ENCODE results near the gene MVB12B. TPM values are rescaled to one million over a fixed set of nuclear protein-coding genes. Genes with fewer than 3 reads are reported as not detected.

The MVB12B gene
- total RNA-seq, 1 donor from 2014 or later, result 7.7 TPM

DNA sequence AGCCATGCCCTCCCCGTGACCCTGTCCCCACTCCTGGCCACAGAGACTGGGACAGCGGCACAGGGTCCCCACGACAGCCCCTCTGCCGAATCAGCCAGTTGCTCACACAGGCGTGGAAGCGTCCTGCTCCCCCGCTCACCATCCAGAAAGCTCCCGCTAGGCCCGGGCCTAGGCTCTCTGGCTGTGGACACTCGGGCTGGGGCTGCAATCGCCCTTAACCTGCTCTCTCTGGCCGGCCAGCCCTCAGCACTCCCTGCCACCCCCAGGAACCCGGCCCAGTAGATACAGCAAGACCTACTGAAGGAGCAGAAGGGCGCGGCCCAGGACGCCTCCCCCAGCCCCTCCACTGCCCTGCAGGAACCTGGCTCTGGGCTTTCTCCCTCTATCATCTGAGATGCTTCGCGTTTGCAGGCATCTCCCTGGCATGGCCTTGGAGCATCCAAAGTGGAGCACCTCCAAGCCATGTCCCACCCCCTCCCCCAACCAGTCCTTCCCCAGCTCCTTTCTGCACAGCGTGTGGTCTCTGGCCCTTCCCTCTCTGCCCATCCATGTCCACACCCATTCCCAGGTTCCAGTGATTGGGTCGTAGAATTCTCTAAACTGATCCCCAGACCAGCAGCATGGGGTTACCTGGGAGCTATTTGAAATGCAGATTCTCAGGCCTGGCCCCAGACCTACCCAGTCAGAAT is 173.4 kb downstream of the MVB12B start:
- intact Hi-C loops (cut with micrococcal nuclease), result loop anchor here (1.0 kb wide), 2 partner anchors 17 to 58 kb away; no protein-coding TSS in a partner anchor

DNA sequence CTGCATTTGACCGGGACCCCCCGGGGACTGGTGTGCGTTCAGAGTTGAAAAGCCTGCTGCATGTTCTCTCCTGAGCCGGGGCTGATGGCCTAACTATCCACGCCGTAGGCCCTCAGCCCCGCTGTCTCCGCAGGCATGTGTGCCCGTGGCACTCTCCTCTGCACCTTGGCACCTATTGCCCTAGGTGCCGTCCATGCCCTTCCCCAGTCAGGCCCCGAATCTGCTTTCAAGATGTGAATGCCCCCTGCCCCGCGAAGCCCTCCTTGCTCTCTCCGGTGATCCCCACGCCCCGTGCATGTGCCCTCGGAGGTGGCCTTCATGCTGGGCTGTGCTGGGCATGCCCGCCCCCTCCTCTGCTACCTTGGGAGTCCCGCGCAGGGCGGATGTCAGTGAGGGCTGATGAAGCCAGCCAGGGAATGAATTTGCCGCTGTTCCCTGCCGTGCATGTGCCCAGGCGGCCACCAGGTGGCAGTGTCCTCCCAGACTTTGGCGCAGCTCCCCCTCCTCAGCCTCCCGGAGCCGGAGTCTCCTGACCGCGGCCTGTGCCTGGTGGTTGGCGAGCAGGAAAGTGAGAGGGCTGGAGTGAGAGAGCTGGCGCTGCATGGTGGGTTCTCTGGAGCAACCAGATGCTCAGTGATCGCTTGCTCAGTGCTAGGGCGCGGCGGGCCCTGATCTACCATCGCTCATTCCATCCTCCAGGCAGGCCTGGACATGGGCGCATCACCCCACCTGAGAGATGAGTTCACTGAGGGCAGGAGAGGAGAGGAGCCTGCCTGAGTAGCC is 174.2 kb downstream of the MVB12B start:
- intact Hi-C loops (cut with micrococcal nuclease), result no loop called here

DNA sequence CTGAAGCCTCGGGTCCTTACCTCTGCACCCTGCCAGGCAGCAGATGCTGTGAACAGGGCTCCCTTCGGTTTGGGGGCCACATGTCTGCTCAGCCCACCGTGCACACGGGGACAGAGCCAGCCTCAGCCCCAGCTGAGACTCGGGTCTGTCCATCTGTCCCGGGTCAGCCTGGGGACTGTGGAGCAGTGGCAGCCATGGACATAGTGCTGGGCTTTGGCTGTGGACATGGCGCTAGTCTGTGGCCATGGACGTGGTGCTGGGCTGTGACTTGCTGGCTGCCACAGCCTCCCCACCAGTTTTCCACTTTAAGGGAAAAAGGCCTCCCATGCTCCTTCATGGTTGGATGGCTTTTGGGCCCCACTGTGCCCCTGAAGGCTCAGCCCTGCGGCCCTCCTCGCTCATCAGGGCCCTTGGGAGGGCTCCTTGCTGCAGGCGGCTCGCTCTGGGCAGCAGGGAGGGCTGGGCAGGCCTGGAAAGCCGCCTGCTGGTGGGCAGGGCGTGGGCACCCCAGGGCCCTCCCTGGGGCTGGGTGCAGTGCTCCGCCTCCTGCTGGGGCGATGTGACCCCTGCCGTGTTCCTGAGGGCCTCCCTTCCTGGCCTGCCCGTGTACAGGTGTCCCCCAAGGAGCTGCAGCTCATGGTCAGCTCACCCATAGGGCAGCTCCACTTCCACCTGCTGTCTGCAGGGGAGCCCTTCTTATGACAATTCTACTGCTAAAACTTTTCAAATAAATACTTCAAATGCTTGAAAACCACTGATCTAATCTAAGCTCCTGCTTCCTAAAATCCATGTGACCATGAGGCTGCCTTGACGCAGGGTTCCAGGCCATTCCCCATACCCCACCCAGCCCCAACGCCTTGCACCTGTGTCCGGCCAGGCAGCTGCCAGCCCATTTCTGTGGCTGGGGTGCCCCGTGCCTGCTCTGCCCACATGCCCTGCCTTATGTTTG is 175.0 kb downstream of the MVB12B start:
- intact Hi-C loops (cut with micrococcal nuclease), result no loop called here

DNA sequence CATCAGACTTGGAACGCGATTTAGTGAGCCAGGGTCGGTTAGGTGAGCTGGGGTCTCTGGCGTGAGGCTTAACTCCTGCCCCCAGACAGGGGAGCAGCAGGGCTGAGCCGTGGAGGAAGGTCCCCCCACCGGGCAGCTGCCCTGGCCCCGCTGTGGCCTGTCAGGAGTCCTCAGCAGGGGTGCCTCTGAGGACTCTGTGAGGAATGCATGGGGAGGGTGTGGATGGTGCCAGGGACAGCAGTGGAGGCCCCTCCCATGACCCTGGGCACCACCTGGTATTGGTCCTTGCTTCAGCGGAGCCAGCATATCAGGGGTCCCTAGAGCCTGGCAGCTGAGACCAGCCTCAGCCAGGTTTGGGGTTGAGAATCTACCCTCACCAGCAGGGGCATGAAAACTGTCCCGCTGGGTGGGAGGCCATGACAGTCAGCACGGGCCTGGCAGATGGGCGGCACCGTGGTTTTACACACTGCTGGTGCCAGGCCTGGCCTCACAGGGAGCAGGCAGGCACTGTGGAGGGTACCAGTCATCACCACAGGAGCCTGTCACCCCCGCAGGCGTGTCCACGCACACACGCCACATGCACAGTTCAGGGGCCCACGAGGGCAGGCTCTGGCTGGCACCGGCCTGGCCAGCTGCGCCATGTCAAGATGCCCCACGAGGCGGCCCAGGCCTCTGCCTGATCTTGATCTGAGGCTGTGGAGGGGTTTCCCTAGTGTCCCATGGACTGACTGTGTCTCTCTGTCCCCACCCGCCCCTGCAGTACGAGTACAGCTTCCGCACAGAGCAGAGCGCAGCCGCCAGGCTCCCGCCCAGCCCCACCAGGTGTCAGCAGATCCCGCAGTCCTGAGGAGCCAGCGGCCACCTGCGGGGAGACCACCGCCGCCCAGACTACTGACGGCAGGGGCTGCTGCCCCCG is 176.0 kb downstream of the MVB12B start:
- intact Hi-C loops (cut with micrococcal nuclease), result no loop called here

DNA sequence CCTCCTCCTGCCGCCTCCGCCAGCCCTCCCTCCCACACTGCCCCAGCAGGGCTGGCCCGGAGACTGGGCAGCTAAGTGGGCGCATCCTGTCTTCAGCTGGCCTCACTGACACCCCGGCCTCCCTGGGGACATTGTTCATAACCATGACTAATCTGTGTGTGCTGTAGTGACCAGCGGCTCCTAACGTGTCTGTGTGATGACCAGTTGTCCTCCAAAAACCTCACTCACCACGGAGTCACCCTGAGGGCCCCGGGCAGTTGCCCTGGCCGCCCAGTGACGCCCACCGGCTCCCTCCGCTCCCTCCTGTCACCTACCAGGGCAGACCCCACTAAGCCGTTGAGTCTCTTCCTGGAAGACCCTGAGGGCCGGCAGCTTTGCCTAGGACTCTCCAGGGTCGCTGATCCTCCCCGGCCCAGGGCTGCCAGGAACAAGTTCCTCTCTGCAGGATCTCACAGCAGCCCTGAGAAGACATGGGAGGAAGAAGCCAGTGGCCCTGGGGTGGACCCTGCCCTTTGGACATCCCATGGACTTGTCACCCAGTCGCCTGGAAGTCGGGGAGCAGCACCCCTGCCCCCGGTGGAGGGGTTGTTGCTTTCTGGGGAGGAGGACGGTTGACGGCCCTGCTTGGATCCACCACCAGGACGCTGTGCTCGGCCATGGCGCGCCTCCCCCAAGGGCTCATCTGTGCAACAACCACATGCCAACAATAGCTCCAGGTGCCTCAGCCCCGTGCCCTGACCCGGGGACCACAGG is 176.9 kb downstream of the MVB12B start:
- intact Hi-C loops (cut with micrococcal nuclease), result no loop called here

DNA sequence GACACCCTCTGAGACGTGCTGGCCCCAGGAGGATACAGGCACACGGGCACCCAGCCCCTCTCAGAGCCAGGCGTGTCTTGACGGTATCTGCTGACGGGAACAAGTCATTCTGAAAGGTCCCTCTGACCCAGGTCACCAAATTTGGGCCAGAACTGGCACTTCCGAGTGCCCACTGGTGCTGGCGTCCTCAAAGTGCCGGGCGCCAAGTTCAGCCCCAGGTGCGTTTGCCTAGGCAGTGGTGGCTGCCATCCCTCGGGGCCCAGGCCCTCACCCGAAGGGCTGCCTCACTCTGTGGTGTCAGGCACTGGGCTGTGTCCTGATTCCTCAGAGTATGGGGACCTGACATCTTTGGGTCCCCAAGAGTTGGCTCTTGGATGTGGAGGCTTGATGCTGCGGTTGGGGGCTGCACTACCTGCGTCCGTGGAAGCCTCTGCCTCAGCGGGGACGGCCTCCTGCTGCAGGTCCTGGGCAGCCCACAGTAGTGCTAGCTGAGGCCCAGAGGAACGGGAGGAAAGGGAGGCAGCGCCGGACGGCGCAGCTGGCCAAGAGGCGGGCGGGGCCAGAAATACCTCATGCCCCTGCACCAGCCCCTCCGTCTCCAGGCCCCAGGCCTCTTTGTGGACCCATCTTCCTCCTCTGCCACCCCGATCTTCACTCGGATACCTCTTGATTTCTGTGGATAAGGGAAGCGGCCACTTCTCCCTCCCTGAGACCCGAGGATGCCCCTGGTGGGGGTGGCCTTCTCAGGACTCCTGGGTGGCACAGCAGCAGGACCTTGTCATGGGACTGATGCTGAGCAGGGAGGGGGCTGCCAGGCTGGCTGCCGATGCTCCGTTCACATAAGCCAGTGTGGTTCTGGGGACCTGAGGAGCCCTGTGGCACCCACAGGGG is 177.7 kb downstream of the MVB12B start:
- intact Hi-C loops (cut with micrococcal nuclease), result no loop called here

DNA sequence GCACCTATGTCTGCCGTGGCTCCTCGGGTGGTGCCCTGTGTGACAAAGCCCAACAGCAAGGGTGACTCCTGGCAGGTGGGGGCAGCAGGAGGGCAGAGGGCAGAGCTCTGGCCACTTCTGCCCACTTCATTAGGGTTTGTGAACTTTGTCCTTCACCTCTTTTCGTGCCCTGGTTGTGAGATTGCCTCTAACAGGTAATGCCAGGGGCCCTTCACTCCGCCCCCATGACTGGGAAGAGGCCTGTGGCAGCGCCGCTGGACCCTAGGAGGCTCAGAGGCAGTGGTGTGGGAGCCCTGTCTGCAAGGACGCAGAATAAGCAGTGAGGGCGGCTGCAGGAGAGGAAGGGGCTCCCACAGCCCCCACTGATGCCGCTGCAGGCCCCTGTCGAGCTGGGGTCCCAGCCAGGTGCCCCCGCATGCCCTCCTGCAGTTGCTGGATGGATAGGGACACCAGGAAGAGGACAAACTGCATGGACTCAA is 178.4 kb downstream of the MVB12B start:
- intact Hi-C loops (cut with micrococcal nuclease), result no loop called here

DNA sequence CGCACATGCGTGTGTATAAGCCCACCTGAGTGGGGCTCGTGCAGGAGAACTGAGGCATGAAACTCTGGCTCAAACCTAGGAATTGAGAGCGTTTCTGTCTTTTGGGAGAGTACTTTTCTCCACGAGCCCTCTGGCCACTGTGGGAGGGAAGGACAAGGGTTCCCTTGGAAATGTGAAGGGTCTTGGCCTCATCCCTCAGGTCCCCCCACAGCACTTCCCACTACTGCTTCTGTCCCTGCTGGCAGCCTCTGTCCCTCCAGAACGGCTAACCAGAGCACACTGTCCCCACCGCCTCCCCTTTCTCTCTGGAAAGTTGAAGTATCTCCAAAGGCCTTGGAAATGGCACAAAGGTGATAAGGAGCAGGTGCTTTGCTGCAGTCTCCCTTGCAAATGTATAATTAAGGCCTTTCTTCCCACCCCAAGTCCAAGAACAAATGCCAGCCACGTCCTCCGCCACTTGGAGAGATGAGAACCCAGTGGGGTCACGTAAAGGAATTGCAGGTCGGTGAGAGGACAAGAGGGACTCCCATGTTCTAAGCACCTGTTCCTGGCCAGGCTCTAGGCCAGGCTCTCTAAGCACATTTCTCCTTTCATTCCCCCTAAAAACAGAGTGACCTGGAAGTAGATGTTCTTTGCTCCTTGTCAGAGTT is 179.2 kb downstream of the MVB12B start:
- intact Hi-C loops (cut with micrococcal nuclease), result no loop called here

DNA sequence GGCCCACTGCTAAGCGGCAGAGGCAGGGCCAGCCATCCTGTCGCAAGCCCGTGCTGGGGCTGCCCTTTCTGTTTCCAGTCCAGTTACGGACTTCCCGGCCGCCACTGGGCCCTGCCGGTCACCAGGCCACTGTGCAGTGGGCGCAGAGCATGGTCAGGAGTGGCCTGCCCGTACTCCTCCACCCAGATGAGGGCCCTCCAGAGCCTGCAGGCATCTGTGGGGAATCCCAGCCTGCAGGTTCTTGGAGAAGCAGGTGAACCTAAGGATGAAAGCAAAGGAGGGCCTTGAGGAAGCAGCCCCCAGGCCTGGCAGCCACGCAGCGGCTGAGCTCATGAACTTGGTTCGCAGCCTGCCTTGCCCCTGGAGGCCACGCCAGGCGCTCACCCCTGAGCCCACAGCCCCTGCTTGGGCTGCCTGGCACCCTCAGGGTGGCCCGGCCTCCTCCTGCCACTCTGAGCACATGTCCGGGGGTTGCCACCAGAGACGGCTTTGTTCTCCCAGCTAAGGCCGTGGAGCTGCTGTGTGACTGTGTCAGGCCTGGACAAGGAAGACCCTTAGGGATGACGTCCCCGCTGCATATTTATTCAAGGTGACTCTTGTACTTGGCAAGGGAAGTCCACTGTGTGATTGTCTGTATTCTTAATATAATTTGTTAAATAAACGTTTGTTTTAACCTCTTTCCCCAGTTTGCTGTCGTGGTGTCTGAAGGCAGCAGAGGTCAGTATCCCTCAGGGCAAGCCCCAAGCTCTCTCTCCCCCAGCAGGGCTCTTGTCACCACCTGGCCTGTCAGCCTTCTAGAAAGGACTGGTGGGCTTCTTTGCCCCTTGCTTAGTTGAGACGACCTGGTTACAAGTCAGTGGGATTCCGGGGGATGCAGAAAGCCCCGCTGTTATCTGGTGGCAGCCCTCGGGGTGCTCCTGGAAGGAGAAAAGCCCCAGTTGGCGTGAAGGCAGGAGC is 180.0 kb downstream of the MVB12B start:
- intact Hi-C loops (cut with micrococcal nuclease), result no loop called here

DNA sequence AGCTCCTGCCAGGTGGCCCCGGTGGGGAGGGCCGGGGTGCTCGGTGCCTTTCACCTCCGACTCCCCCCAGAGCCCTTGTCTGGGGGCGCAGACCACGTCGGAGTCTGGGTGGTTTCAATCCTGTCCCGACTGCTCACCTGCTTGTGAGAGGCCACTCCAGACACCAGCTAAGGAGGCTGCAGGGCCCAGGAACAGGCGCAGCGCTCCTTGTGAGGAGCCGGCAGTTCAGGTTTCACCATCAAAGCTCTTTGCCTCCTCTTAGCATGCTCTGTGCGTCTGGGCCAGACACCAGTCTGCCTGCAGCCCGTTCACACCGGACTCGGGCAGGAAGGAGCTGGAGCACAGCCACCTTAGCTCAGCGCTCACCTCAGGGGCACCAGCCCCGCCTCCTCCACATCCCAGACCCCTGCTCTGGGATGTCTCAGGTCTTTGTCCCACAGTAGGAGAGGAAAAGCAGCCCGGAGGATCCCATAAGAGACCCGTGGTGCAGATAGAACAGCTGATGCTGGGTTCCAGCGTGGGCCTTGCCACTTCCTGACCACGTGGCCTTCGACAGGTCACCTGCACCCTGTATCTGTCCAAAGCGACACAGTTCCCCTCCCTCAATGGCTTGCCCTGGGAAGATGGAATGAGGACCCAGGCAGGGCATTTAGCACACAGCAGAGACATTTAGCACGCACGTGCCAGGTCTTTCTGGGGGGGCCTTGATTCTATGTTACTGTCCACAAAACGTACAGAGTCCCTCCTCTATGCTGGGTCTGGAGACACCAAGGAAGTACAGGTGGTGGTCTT is 180.9 kb downstream of the MVB12B start:
- intact Hi-C loops (cut with micrococcal nuclease), result no loop called here

DNA sequence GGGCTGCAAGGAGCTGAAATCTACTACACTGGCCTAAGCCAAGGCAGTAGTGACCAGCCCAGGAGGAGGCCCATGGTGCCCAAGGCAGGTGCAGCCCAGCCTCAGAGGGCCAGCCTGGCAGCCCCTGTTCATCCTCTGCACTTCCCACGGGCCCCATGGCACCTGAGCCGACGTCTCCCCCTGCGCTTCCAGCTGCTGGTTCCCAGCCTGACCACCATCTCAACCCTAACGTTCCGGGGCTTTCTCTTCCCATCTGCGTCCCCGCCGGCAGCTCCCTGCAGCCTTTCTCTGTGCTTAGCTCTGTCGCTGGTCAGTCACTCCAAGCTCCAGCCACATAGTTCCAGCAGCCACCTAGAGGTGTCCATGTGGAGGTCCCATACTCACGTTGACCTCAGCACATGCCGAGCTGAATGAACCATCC is 181.6 kb downstream of the MVB12B start:
- intact Hi-C loops (cut with micrococcal nuclease), result no loop called here

DNA sequence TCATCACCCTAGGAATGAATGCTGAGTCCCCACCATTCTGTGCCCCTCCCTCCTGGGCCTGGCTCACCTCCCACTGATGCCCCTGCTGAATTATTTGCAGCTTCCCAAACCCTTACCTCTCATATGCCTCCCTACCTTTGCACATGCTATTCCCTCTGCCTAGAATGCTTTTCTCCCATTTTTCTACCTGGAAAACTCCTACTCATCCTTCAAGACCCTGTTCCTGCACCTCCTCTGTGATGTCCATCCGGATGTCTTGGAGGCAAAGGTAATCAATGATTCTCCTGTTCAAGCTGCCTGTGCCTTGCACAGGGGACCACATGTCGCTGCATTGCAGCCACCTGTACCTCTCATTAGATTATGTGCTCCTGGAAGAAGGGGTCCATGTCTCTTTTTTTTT is 182.3 kb downstream of the MVB12B start:
- intact Hi-C loops (cut with micrococcal nuclease), result no loop called here

DNA sequence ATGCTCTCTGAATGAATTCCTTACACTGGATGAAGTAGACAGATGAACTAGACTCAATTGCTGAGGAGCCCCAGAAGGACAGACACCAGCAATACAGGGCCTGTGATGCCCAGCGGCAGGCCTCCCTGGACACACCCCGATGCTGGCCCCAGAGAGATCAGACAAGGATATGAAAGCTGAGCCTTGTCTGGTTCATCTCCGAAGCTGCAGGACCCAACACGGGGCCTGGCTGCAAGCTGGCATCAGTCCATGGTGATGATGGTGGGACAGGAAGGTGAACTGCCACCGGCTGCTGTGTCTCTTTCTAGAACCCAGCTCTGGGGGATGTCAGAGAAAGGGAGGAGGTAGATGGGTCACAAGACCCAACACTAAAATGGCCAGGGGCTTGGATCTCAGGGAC is 183.1 kb downstream of the MVB12B start:
- intact Hi-C loops (cut with micrococcal nuclease), result no loop called here

DNA sequence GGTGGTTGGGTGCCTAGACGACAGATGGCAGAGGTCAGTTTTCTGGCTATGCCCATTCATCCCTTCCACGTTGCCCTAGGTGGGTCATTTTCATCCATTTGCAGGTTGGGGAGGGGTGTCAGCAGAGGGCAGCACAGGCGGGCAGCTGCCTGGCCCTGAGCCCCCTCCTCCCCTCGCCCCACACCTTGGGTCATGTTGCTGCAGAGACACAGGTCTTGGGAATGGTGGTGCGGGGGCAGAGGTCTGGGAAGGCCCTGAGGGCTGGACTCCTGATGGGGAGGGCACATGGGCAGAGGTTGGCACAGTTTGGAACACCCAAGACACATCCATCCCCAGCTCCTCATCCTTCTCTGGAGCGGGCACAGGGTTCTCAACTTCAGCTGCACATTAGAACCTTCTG is 183.9 kb downstream of the MVB12B start:
- intact Hi-C loops (cut with micrococcal nuclease), result no loop called here

DNA sequence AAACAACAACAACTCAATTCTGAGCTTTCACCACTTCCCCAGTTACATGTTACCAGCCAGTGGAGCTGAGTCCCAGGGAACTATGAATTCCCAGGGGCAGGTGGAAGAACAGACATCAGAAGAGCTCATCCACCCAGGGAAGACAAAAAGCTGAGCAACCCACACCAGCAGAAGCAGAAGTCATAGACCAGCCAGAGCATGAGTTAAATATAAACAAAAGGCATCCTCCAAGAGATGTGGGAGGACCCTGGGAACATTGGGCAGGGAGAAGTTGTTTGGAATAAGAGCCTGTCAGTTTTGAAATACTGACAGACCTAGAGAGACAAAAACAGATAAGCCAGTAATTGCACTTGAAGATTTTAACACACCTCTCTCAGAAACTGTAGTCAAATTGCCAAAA is 184.8 kb downstream of the MVB12B start:
- intact Hi-C loops (cut with micrococcal nuclease), result no loop called here
